Astrocyte of the spinal cord (primary cell): ENCODE data around the gene DOCK4.

ENCODE experiments used
- DNase-seq: peaks from one replicate; pipeline ENCODE4 v3.0.0; 2011; ENCODE audit warnings: low read depth, low spot score
- H3K4me3 ChIP-seq: 2 replicates; pipeline ENCODE4 v1.5.1; 2011; ENCODE audit warnings: low read depth, mild to moderate bottlenecking, low read length, moderate library complexity
- CTCF ChIP-seq: IDR thresholded peaks from 2 replicates; pipeline ENCODE4 v1.5.1; 2012; ENCODE audit warnings: low read depth, mild to moderate bottlenecking, low read length, inconsistent platforms
- in situ Hi-C: cut with HindIII; loops from 2 replicates; pipeline ENCODE4 v1.10.0; 2017; ENCODE audit warnings: low sequenced_read_pairs

The DOCK4 gene

GRCh38 chr7:112125250-112125649, 80.9 kb downstream of the DOCK4 start:
- no peak overlapping the region for H3K4me3 ChIP-seq
- DNase-seq: no peak
- no peak for TF ChIP-seq CTCF
- in situ Hi-C loops: no loop called here

- no peak overlapping the region for H3K4me3 ChIP-seq
- TF ChIP-seq CTCF: no peak
- no peak for DNase-seq
- in situ Hi-C loops: no loop called here
Measured at GRCh38 chr7:112124061-112124766, 82.0 kb downstream of the DOCK4 start.

DNA sequence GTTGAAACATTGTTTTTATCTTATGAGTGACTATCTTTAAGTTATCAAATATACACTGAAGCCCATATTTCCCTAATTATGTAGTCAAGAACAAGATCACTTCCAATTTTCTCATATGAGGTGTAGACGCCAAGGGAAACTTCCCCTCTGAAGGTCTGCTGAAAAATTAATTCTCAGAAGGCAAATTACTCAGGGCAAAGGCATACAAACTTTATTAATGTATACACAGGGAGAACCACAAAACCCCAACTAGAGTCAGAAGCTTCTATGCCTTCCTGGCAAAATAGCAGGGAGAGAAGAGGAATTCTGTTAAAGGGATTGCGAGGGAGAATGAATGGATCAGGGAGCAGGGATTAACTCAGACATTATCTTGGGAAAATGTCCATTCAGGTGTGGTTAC, 83.4 kb downstream of the DOCK4 start:
- in situ Hi-C loops: no loop called here
- no peak for TF ChIP-seq CTCF
- H3K4me3 ChIP-seq: no peak overlapping the region
- DNase-seq: no peak

- no peak for TF ChIP-seq CTCF
- no peak for DNase-seq
- in situ Hi-C loops: no loop called here
- H3K4me3 ChIP-seq: no peak overlapping the region
Measured at GRCh38 chr7:112122144-112122543, 84.1 kb downstream of the DOCK4 start.

- in situ Hi-C loops: no loop called here
- no peak overlapping the region for H3K4me3 ChIP-seq
- DNase-seq: no peak
- TF ChIP-seq CTCF: no peak
Measured at GRCh38 chr7:112121318-112121717, 84.9 kb downstream of the DOCK4 start.

- in situ Hi-C loops: no loop called here
- no peak overlapping the region for H3K4me3 ChIP-seq
- TF ChIP-seq CTCF: no peak
Measured at GRCh38 chr7:112120696-112121217, 85.4 kb downstream of the DOCK4 start.

More at GRCh38 chr7:112120696-112121217, 85.4 kb downstream of the DOCK4 start:
- DNase-seq: no peak
